Progenitor cell of endocrine pancreas (in vitro differentiated cells): ENCODE results near the gene ZSCAN20. TPM values are rescaled to one million over a fixed set of nuclear protein-coding genes. Genes with fewer than 3 reads are reported as not detected.
A peak's percentile ranks its signal among the peaks of the same experiment; 100 is the strongest.

ENCODE experiments used
- DNase-seq: peaks from one replicate; pipeline ENCODE4 v3.0.0; 2021; ENCODE audit warnings: low spot score; ENCODE audit not compliant: unreplicated experiment
- H3K27ac Mint-ChIP-seq: 2 replicates; pipeline ENCODE4 v1.8.0; 2021; ENCODE audit warnings: mild to moderate bottlenecking, moderate library complexity, mixed read lengths
- H3K27me3 Mint-ChIP-seq: 2 replicates; pipeline ENCODE4 v1.8.0; 2021; ENCODE audit warnings: mixed read lengths
- H3K36me3 Mint-ChIP-seq: 2 replicates; pipeline ENCODE4 v1.8.0; 2022; ENCODE audit warnings: mixed read lengths; ENCODE audit not compliant: insufficient read depth
- H3K4me1 Mint-ChIP-seq: 2 replicates; pipeline ENCODE4 v1.8.0; 2021; ENCODE audit warnings: low read depth, mixed read lengths
- H3K4me3 Mint-ChIP-seq: 2 replicates; pipeline ENCODE4 v1.8.0; 2021; ENCODE audit warnings: low read depth, mild to moderate bottlenecking, moderate library complexity, mixed read lengths
- H3K9me3 Mint-ChIP-seq: 2 replicates; pipeline ENCODE4 v1.8.0; 2021; ENCODE audit warnings: low read depth, mixed read lengths
- CTCF ChIP-seq: fragments of 200-600 bp; sonication (generic); IDR thresholded peaks from one replicate; pipeline ENCODE4 v1.5.0; 2021; ENCODE audit warnings: antibody characterized with exemption, mild to moderate bottlenecking; ENCODE audit not compliant: unreplicated experiment
- total RNA-seq: library from RNA; stranded (reverse); gene quantifications from 2 replicates; pipeline ENCODE4 v1.2.1, GENCODE V29; 2021

The ZSCAN20 gene
- total RNA-seq, 1 donor from 2014 or later = 10.5 TPM

DNA sequence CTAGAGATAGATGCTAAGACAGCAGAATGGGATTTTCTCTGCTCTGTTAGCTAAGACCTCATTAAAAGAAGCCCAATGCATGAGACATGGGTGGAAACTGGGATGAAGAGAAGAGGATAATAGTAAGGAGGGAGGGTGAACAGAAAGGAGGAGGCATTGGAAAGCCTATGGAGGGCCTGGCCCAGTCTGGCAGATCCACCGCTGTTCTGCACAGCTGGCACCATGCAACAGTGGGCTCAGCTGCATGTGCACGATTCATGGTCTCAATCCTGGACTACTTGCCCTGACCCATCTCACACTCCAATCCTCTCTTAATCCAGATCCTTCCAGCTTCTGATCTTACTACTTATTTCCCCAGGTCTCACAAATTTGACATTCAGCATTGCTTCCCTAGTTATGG is 43.8 kb upstream of the ZSCAN20 start:
- no peak for DNase-seq
- TF ChIP-seq CTCF = no peak
- H3K27ac Mint-ChIP-seq = no peak overlapping the region
- peaks cover 6% of the 10 kb centered on the region for H3K4me1 Mint-ChIP-seq
- H3K9me3 Mint-ChIP-seq = no peaks in the 10 kb centered on the region
- H3K27me3 Mint-ChIP-seq = no peaks in the 10 kb centered on the region
- H3K4me3 Mint-ChIP-seq = no peak overlapping the region
- H3K36me3 Mint-ChIP-seq = peaks cover 1% of the 10 kb centered on the region

DNA sequence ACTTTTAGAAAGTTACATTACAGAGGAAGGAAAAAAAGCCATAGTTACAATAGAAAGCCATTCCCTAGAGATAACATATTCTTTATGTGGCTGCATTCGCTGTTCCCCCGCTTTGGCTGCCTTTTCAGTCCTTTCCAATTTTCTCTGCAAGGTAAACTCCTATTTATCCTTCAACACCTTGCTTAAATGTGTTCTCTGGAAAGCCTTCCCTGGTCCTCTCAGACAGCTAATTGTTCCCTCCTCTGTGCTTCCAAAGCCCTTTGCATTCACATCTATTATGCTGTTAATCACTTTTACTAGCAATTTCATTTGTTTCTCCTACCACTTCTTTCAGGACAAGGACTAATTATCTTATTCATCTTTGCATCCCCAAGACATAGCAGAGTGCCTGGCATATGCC is 43.1 kb upstream of the ZSCAN20 start:
- Mint-ChIP-seq H3K4me3 (no peak overlapping the region), H3K9me3 (no peaks in the 10 kb centered on the region), H3K27ac (no peak overlapping the region), H3K4me1 (peaks cover 4% of the 10 kb centered on the region), H3K27me3 (no peaks in the 10 kb centered on the region), H3K36me3 (peaks cover 1% of the 10 kb centered on the region)
- DNase-seq = no peak
- TF ChIP-seq CTCF = no peak

DNA sequence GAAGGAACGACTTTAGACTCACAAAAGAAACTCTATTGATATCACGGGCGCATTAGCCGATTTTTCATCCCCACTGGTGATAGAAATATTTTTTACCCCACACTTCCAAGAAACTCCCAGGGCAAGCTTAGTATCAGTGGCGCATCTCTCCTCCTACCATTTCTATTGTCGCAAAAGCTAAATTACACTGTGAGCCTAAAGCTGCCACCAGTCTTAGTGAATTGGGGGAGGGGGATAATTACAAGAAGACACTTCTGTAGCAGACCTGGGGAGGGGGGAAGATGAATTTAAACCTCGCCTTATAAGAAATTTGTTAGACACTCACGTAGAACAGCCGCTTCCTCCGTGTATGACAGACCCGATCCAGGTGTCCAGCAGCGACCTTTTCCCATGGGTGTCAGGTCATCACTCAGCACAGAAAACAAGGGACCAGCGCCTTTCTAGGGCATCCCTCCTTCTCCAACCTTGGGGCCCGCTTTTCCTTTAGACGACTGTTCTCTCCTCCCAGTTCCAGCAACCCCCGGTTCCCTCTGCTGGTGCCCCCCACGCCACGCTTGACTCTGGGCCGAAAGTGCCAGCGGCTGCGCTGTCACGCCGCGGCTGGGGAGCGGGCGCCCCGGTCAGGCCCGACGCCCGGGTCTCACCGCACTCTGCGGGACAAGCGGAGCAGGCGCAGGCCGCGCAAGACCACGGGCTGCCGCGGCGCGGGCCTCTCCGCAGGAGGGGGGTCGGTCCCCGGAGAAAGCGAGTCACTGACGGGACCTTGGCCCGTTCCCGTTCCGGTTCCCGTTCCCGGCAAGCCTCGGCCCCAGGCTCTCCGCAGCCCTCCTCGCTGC is 42.4 kb upstream of the ZSCAN20 start:
- H3K4me3 Mint-ChIP-seq = no peak overlapping the region
- H3K27me3 Mint-ChIP-seq = no peaks in the 10 kb centered on the region
- peak; percentile 32 for DNase-seq
- H3K9me3 Mint-ChIP-seq = no peaks in the 10 kb centered on the region
- H3K4me1 Mint-ChIP-seq = no peaks in the 10 kb centered on the region
- no peak overlapping the region for H3K27ac Mint-ChIP-seq
- no peak for TF ChIP-seq CTCF
- peaks cover 1% of the 10 kb centered on the region for H3K36me3 Mint-ChIP-seq

GRCh38 chr1:33430692-33431593 is 41.5 kb upstream of the ZSCAN20 start, which contains the start of gene PHC2:
Gene PHC2, minus strand, starts transcription at chr1:33431095. Its CDS starts 55,556 bp downstream, at chr1:33375539.
- Mint-ChIP-seq H3K36me3 (no peaks in the 10 kb centered on the region), H3K27ac (peak within 1 kb of the TSS; percentile 71), H3K4me1 (peaks cover 1% of the 10 kb centered on the region), H3K27me3 (no peaks in the 10 kb centered on the region), H3K4me3 (peak within 1 kb of the TSS; percentile 37), H3K9me3 (no peaks in the 10 kb centered on the region)
- peak; percentile 97 for DNase-seq
- TF ChIP-seq CTCF = peak; percentile 29
